Measurements from ENCODE around the gene MARCHF6. TPM values are rescaled to one million over a fixed set of nuclear protein-coding genes. Genes with fewer than 3 reads are reported as not detected.

MARCHF6 gene
- total and polyA plus RNA-seq, 2 of the 8 experiments (the other 6 are each of a cell fraction or from before 2014, with no cell fraction given) = 93.1 to 118 TPM

DNA sequence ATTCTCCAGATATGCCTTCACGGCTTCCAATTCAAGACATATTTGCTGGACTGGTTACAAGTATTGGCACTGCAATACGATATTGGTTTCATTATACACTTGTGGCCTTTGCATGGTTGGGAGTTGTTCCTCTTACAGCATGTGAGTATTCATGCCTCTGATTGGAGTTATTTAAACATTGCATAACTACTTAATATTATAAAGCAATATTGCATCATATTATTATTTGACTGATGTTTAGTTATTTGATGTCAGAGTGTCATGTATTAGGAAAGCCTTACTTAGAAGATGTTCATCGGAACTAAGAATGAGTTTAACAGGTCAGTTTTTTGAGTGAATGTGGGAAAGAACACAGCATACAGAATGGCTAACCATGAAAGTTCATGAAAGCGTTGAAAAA lies 28.3 kb downstream of the MARCHF6 start:
- Histone ChIP-seq H3K23me2 (ENCODE audit: low read depth, low read length) (no peaks in the 10 kb centered on the region), H4K91ac (replicated peaks; ENCODE audit: insufficient read length, low read length) (no peak overlapping the region), H3K14ac (ENCODE audit: insufficient read length) (no peak overlapping the region), H2BK15ac (ENCODE audit: low read length) (no peak overlapping the region), H3K79me2 (ENCODE audit: control insufficient read depth in 1 of 2, insufficient read depth in 2 of 2, low read length in 2 of 2) (peaks cover 0 to 38% of the 10 kb centered on the region in 2 experiments; a peak in 2 of 4 replicates), H4K20me1 (replicated peaks in 1 of 2; ENCODE audit: control insufficient read depth in 1 of 2, insufficient read depth in 2 of 2, low read length in 2 of 2) (peaks cover 2 to 4% of the 10 kb centered on the region in 2 experiments), H3K27ac (ENCODE audit: low read depth, low read length) (no peak overlapping the region), H4K8ac (ENCODE audit: extremely low read depth, insufficient read depth, low read length) (no peak overlapping the region), H2BK12ac (ENCODE audit: low read depth, low read length) (no peak overlapping the region), H4K5ac (ENCODE audit: insufficient read length, low read depth, low read length) (no peak overlapping the region), H3K4ac (replicated peaks; ENCODE audit: insufficient read length, low read depth, low read length) (no peak overlapping the region), H3K36me3 (ENCODE audit: control insufficient read depth in 2 of 4, insufficient read depth in 4 of 4, low read length in 3 of 4) (peaks cover 0 to 19% (median under 1%) of the 10 kb centered on the region in 4 experiments; a peak in 4 of 8 replicates), H3K4me2 (ENCODE audit: insufficient read depth in 1 of 2, low read depth in 2 of 2, low read length in 2 of 2) (no peak overlapping the region), H3K27me3 (replicated peaks in 1 of 4; ENCODE audit: control insufficient read depth in 3 of 4, extremely low read depth in 1 of 4, insufficient read depth in 3 of 4, low read length in 3 of 4) (no peaks in the 10 kb centered on the region), H2AK5ac (ENCODE audit: low read depth, low read length) (no peak overlapping the region), H3K23ac (ENCODE audit: insufficient read length) (no peak overlapping the region), H2BK120ac (replicated peaks; ENCODE audit: low read depth, low read length) (no peak overlapping the region), H2AFZ (ENCODE audit: low read length) (no peak overlapping the region), H3K18ac (ENCODE audit: extremely low read depth, low read length) (no peak overlapping the region), H3K4me3 (ENCODE audit: extremely low read depth in 1 of 4, insufficient read depth in 2 of 4, low read depth in 3 of 4, low read length in 4 of 4) (no peak overlapping the region), H3K9ac (replicated peaks in 1 of 4; ENCODE audit: extremely low read depth in 1 of 4, low read depth in 3 of 4, low read length in 3 of 4) (no peak overlapping the region), H3K4me1 (replicated peaks in 1 of 4; ENCODE audit: control insufficient read depth in 3 of 4, insufficient read depth in 4 of 4, low read length in 3 of 4) (peaks cover 0 to 4% (median 1%) of the 10 kb centered on the region in 4 experiments; a peak in 1 of 7 replicates), H3K9me3 (ENCODE audit: insufficient read depth in 2 of 2, low read depth in 1 of 2, low read length in 1 of 2) (no peaks in the 10 kb centered on the region), H3K79me1 (ENCODE audit: low read depth, low read length) (no peaks in the 10 kb centered on the region; the same call in 1 of the 2 replicates), H2BK20ac (ENCODE audit: low read length) (no peak overlapping the region), H2BK5ac (ENCODE audit: low read depth, low read length) (no peak overlapping the region), H3K56ac (replicated peaks; ENCODE audit: insufficient read length, low read depth, low read length) (no peak overlapping the region)
- POLR2A ChIA-PET (ENCODE audit: partially characterized antibody) = interaction anchor here (0.7 kb wide), 1 partner anchor 117 kb away, joined by 3 read pairs; no protein-coding TSS in a partner anchor
- FAIRE-seq = no peak
- WGBS, 2 experiments (ENCODE audit: extremely low coverage in 1 of 2, insufficient coverage in 1 of 2, insufficient read length in 1 of 2, insufficient replicate concordance in 2 of 2, low coverage in 1 of 2, low lambda C conversion rate in 2 of 2, missing lambda C conversion rate in 1 of 2) = 87% methylated on average over 4 of the region's 4 CpGs; no CpG with 5 or more reads in 1 of the 2 experiments
- DNase-seq (ENCODE audit: low read depth in 1 of 2, low spot score in 2 of 2) = no peak
- CTCF ChIA-PET (ENCODE audit: partially characterized antibody) = interaction anchor here (0.6 to 1.0 kb wide), 2 partner anchors 42 to 86 kb away, joined by 3 read pairs; no protein-coding TSS in a partner anchor
- TF ChIP-seq RAD21 (IDR thresholded peaks at IDR 0.05 in 1 of 2, conservative IDR thresholded peaks at IDR 0.05 in 1 of 2; ENCODE audit: low read depth in 2 of 2, low read length in 2 of 2) (no peak), TAF7 (optimal IDR thresholded peaks at IDR 0.05; ENCODE audit: borderline replicate concordance, low read depth, low read length) (no peak), NANOG (IDR thresholded peaks at IDR 0.05; ENCODE audit: insufficient read depth, low read depth, low read length, poor library complexity, severe bottlenecking) (no peak), POLR2A (IDR thresholded peaks at IDR 0.05; ENCODE audit: control extremely low read depth in 1 of 2, low read depth in 2 of 2, low read length in 2 of 2) (no peak), CHD1 (IDR thresholded peaks at IDR 0.05; ENCODE audit: low read depth, low read length) (no peak), ZNF274 (IDR thresholded peaks at IDR 0.05; ENCODE audit: borderline replicate concordance, extremely low read depth, low read length) (no peak), BRCA1 (IDR thresholded peaks at IDR 0.05; ENCODE audit: low read depth, low read length) (no peak), JUND (IDR thresholded peaks at IDR 0.05; ENCODE audit: low read length) (no peak), GTF2F1 (IDR thresholded peaks at IDR 0.05; ENCODE audit: borderline replicate concordance, low read depth, low read length) (no peak), TAF1 (IDR thresholded peaks at IDR 0.05; ENCODE audit: low read depth, low read length) (no peak), CEBPB (IDR thresholded peaks at IDR 0.05; ENCODE audit: low read depth, low read length) (no peak; the same call in 1 of the 2 replicates), KDM1A (IDR thresholded peaks at IDR 0.05; ENCODE audit: borderline replicate concordance, low read length) (no peak)
- TF ChIP-seq, protein P1, sequence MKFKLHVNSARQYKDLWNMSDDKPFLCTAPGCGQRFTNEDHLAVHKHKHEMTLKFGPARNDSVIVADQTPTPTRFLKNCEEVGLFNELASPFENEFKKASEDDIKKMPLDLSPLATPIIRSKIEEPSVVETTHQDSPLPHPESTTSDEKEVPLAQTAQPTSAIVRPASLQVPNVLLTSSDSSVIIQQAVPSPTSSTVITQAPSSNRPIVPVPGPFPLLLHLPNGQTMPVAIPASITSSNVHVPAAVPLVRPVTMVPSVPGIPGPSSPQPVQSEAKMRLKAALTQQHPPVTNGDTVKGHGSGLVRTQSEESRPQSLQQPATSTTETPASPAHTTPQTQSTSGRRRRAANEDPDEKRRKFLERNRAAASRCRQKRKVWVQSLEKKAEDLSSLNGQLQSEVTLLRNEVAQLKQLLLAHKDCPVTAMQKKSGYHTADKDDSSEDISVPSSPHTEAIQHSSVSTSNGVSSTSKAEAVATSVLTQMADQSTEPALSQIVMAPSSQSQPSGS (IDR thresholded peaks at IDR 0.05; ENCODE audit: low read length) = no peak

Data from H1 (cell line).